K562 (cell line): ENCODE measurements around the gene CRAT. TPM values are rescaled to one million over a fixed set of nuclear protein-coding genes. Genes with fewer than 3 reads are reported as not detected.

Experiments used
- CEBPG ChIP-seq, 3 experiments: fragments of 200-800 bp in 1 of 3; sonication (Bioruptor generic) in 1 of 3; sonication (generic) in 1 of 3; formaldehyde crosslinking in 1 of 3; IDR thresholded peaks in 2 of 3; conservative IDR thresholded peaks in 1 of 3; 2 replicates each; pipeline versions ENCODE4 v1.6.1 to v1.8.0; 2016 to 2022; ENCODE audit warnings: missing compliant biosample characterization in 2 of 3, missing genetic modification characterization in 2 of 3, mild to moderate bottlenecking in 1 of 3, missing genetic modification reagents in 1 of 3
- ESRRA ChIP-seq: fragments of 450-650 bp; IDR thresholded peaks from 2 replicates; pipeline ENCODE4 v1.6.1; 2014; ENCODE audit warnings: low read depth, mild to moderate bottlenecking, moderate library complexity, borderline replicate concordance
- HNRNPH1 ChIP-seq: fragments of 200-400 bp; formaldehyde crosslinking; optimal IDR thresholded peaks from 2 replicates; pipeline ENCODE3; 2017; ENCODE audit warnings: low read depth, mild to moderate bottlenecking, low read length, moderate library complexity
- LEF1 ChIP-seq: fragments of 450-650 bp; IDR thresholded peaks from 2 replicates; pipeline ENCODE4 v1.6.1; 2016; ENCODE audit warnings: mild to moderate bottlenecking
- MYC ChIP-seq, 2 experiments: fragments of 250-450 bp in 1 of 2; sonication (Bioruptor Pico) in 1 of 2; IDR thresholded peaks; 2 replicates each; pipeline versions ENCODE4 v1.5.1 to v1.6.1; 2012 to 2021; ENCODE audit warnings: low read depth in 2 of 2, borderline replicate concordance in 1 of 2, improper control_type of control experiment in 1 of 2, low read length in 1 of 2, mild to moderate bottlenecking in 1 of 2, moderate library complexity in 1 of 2
- NCOA1 ChIP-seq: fragments of 450-650 bp; IDR thresholded peaks from 2 replicates; pipeline ENCODE4 v1.6.1; 2016; ENCODE audit warnings: low read depth
- NFXL1 ChIP-seq: fragments of 450-650 bp; formaldehyde crosslinking; IDR thresholded peaks from 2 replicates; pipeline ENCODE4 v1.4.0; 2021; ENCODE audit warnings: mild to moderate bottlenecking
- RBBP5 ChIP-seq: fragments of 200-600 bp; sonication (generic); IDR thresholded peaks from 2 replicates; pipeline ENCODE4 v1.6.1; 2012; ENCODE audit warnings: borderline replicate concordance, mild to moderate bottlenecking, low read length, control low read depth, inconsistent platforms; ENCODE audit not compliant: insufficient read depth, poor library complexity, severe bottlenecking
- RBM17 ChIP-seq: fragments of 200-400 bp; formaldehyde crosslinking; IDR thresholded peaks from 2 replicates; pipeline ENCODE4 v1.6.1; 2017; ENCODE audit warnings: low read depth, mild to moderate bottlenecking, low read length, borderline replicate concordance
- SP1 ChIP-seq: sonication (generic); formaldehyde crosslinking; IDR thresholded peaks from 2 replicates; pipeline ENCODE4 v1.8.1; 2022; ENCODE audit warnings: mild to moderate bottlenecking, missing genetic modification reagents
- TRIM24 ChIP-seq, 2 experiments: fragments of 450-650 bp; IDR thresholded peaks; 2 replicates each; pipeline ENCODE4 v1.6.1; 2016
- VEZF1 ChIP-seq: fragments of 200-800 bp; sonication (Bioruptor generic); IDR thresholded peaks from 2 replicates; pipeline ENCODE4 v1.6.1; 2017; ENCODE audit warnings: missing genetic modification characterization, missing compliant biosample characterization
- XRCC3 ChIP-seq: fragments of 450-650 bp; IDR thresholded peaks from 2 replicates; pipeline ENCODE4 v1.6.1; 2017; ENCODE audit warnings: mild to moderate bottlenecking, moderate library complexity
- ZNF165 ChIP-seq: fragments of 250-450 bp; sonication (Bioruptor Pico); IDR thresholded peaks from 2 replicates; pipeline ENCODE4 v1.4.0; 2020; ENCODE audit warnings: borderline replicate concordance
- ZNF232 ChIP-seq: sonication (generic); formaldehyde crosslinking; IDR thresholded peaks from 2 replicates; pipeline ENCODE4 v1.8.0; 2022; ENCODE audit warnings: mild to moderate bottlenecking, missing genetic modification reagents
- polyA plus RNA-seq, 8 experiments: library from polyadenylated mRNA; depleted of rRNA in 4 of 8; stranded (reverse) in 5 of 8; unstranded in 3 of 8; fragments of >200 nt; fragmentation: Nextera tagmentation in 2 of 8; fragmentation: Illumina TruSeq in 1 of 8; extraction: Ambion mirVana in 2 of 8; extraction: Trizol in 1 of 8; gene quantifications; 2 replicates each; pipeline versions ENCODE4 v1.2.1 to v1.2.3, GENCODE V29; 2011 to 2014; ENCODE audit warnings: inconsistent platforms in 1 of 8, missing spikeins in 1 of 8
- total RNA-seq, 7 experiments: library from RNA; depleted of rRNA in 6 of 7; stranded (reverse); fragments of >200 nt in 6 of 7; fragmentation: Illumina TruSeq in 2 of 7; extraction: Trizol in 2 of 7; gene quantifications; 2 replicates each; pipeline versions ENCODE4 v1.2.1 to v1.2.3, GENCODE V29; 2011 to 2021; ENCODE audit warnings: low replicate concordance in 1 of 7
- TF ChIP-seq, protein P1 (sequence below), 2 experiments: IDR thresholded peaks in 1 of 2; conservative IDR thresholded peaks in 1 of 2; 2 replicates each; pipeline ENCODE4 v1.6.1; 2016; ENCODE audit warnings: low read depth in 2 of 2, mild to moderate bottlenecking in 1 of 2, missing compliant biosample characterization in 1 of 2, missing genetic modification characterization in 1 of 2, moderate library complexity in 1 of 2
- TF ChIP-seq, protein P2 (sequence below): fragments of 450-650 bp; IDR thresholded peaks from 2 replicates; pipeline ENCODE4 v1.6.1; 2016; ENCODE audit warnings: antibody characterized with exemption
- TF ChIP-seq, protein P3 (sequence below): fragments of 450-650 bp; formaldehyde crosslinking; IDR thresholded peaks from 2 replicates; pipeline ENCODE4 v1.4.0; 2022; ENCODE audit warnings: mild to moderate bottlenecking, moderate library complexity

The CRAT gene
- total and polyA plus RNA-seq, 9 of the 15 experiments (the other 6 are each of a cell fraction or from before 2014, with no cell fraction given): 0.20 to 13.8 (median 5.4) TPM

DNA sequence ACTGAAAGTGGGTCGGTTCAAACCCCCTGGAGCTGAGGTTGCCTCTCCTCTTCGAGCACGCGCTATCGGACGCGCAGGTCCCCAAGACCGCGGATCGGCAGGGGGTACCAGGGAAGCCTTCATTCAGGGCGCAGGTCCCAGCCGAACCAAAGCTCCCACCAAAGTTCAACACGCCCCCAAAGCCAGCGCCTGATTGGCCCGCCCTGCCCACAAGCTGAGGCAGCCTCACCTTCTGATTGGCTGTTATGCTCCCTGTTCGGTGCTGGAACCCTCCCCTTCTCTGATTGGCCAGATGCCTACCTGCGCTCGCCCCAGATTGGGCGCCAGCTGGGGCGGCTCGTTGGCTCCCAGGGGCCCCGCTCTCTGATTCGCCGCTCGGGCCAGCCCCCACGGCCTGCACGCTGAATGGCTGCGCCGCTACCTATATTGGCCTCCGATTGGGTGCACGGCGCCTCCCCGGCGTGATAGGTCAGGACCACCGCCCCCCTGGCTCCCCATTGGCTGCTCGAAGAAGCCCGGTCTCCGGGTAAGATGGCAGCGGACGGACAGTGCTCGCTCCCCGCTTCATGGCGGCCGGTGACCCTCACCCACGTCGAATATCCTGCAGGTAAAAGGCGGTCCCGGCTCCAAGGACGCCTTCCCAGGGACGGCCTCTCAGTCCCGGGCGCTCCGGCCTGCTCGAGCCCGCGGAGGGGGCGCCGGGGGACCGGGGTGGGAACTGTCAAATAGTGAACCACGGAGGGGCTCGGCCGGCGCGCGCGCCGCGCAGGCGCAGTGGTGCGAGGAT is 29.8 kb downstream of the CRAT start, which contains the start of gene DOLPP1 (continued):
- TF ChIP-seq, protein P1, sequence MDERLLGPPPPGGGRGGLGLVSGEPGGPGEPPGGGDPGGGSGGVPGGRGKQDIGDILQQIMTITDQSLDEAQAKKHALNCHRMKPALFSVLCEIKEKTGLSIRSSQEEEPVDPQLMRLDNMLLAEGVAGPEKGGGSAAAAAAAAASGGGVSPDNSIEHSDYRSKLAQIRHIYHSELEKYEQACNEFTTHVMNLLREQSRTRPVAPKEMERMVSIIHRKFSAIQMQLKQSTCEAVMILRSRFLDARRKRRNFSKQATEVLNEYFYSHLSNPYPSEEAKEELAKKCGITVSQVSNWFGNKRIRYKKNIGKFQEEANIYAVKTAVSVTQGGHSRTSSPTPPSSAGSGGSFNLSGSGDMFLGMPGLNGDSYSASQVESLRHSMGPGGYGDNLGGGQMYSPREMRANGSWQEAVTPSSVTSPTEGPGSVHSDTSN (CRISPR knock-in tag; IDR thresholded peaks at IDR 0.05; ENCODE audit: low read depth): no peak
- TF ChIP-seq, protein P1 (tag; conservative IDR thresholded peaks at IDR 0.05; ENCODE audit: low read depth): no peak
- no peak for TF ChIP-seq TRIM24 (IDR thresholded peaks at IDR 0.05)
- no peak for TF ChIP-seq ESRRA
- TF ChIP-seq HNRNPH1: no peak
- no peak for TF ChIP-seq NFXL1 (CRISPR knock-in tag)
- peak; percentile 75 for TF ChIP-seq MYC (IDR thresholded peaks at IDR 0.05; ENCODE audit: low read depth, low read length)
- TF ChIP-seq MYC (CRISPR knock-in tag; IDR thresholded peaks at IDR 0.05; ENCODE audit: borderline replicate concordance, low read depth): no peak
- TF ChIP-seq NCOA1: no peak
- TF ChIP-seq, protein P2, sequence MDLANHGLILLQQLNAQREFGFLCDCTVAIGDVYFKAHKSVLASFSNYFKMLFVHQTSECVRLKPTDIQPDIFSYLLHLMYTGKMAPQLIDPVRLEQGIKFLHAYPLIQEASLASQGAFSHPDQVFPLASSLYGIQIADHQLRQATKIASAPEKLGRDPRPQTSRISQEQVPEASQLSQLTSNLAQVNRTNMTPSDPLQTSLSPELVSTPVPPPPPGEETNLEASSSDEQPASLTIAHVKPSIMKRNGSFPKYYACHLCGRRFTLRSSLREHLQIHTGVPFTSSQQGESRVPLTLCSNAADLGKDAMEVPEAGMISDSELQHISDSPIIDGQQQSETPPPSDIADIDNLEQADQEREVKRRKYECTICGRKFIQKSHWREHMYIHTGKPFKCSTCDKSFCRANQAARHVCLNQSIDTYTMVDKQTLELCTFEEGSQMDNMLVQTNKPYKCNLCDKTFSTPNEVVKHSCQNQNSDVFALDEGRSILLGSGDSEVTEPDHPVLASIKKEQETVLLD: 0 out of 2 replicates have a peak, but pooled peaks have one; percentile 11
- peak; percentile 92 for TF ChIP-seq LEF1
- peak; percentile 89 for TF ChIP-seq VEZF1 (CRISPR knock-in tag)
- no peak for TF ChIP-seq RBM17
- TF ChIP-seq, protein P3, sequence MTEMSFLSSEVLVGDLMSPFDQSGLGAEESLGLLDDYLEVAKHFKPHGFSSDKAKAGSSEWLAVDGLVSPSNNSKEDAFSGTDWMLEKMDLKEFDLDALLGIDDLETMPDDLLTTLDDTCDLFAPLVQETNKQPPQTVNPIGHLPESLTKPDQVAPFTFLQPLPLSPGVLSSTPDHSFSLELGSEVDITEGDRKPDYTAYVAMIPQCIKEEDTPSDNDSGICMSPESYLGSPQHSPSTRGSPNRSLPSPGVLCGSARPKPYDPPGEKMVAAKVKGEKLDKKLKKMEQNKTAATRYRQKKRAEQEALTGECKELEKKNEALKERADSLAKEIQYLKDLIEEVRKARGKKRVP: no peak
- no peak for TF ChIP-seq CEBPG (CRISPR knock-in tag; IDR thresholded peaks at IDR 0.05)
- no peak for TF ChIP-seq CEBPG (tag; conservative IDR thresholded peaks at IDR 0.05 in 1 of 2, IDR thresholded peaks at IDR 0.05 in 1 of 2)
- no peak for TF ChIP-seq ZNF232 (CRISPR knock-in tag)
- TF ChIP-seq ZNF165: peak; percentile 66; the same call in 1 of the 2 replicates
- peak; percentile 93 for TF ChIP-seq SP1 (CRISPR knock-in tag)
- TF ChIP-seq RBBP5: peak; percentile 88
- no peak for TF ChIP-seq XRCC3
